C4-2B (cell line): Measurements from ENCODE around the gene PLXDC1.

Experiments used
- CTCF ChIP-seq: fragments of 450-650 bp; conservative IDR thresholded peaks from 2 replicates; pipeline ENCODE4 v1.5.1; 2017; ENCODE audit warnings: mild to moderate bottlenecking
- ZFX ChIP-seq: fragments of 450-650 bp; IDR thresholded peaks from 2 replicates; pipeline ENCODE4 v1.6.1; 2017

GRCh38 chr17:39181303-39181702 lies 29.9 kb upstream of the PLXDC1 start:
- TF ChIP-seq CTCF, result no peak
- TF ChIP-seq ZFX, result no peak
